MCF 10A (cell line): Measurements from ENCODE around the gene AK5. TPM values are rescaled to one million over a fixed set of nuclear protein-coding genes. Genes with fewer than 3 reads are reported as not detected.

ENCODE experiments used
- BruUV-seq: library from RNA; stranded (reverse); fragments of 400-500 nt; replicated peaks from 2 replicates; lab custom pipeline; 2021; lab: Mats Ljungman, UMichigan
- CTCF ChIA-PET: fragments of 300-600 bp; sonication (Branson Sonifier 250); formaldehyde crosslinking; extraction: SDS; loops from one replicate; lab custom pipeline; 2021; ENCODE audit warnings: antibody characterized with exemption, inconsistent platforms; lab: Yijun Ruan, JAX
- POLR2A ChIA-PET: fragments of 300-600, 350-650 bp; sonication (Branson Sonifier 250); formaldehyde crosslinking; extraction: SDS; loops from one replicate; lab custom pipeline; 2020; ENCODE audit warnings: antibody characterized with exemption, inconsistent platforms; lab: Yijun Ruan, JAX
- DNase-seq: peaks from one replicate; pipeline ENCODE4 v3.0.0-alpha.2; 2018; ENCODE audit not compliant: unreplicated experiment
- H3K27ac Mint-ChIP-seq: one replicate; pipeline ENCODE4 v1.8.0; 2022; ENCODE audit warnings: mild to moderate bottlenecking, low read depth, mixed read lengths; ENCODE audit not compliant: unreplicated experiment
- H3K27me3 Mint-ChIP-seq: one replicate; pipeline ENCODE4 v1.8.0; 2022; ENCODE audit warnings: mixed read lengths; ENCODE audit not compliant: insufficient read depth, unreplicated experiment
- H3K36me3 Mint-ChIP-seq: one replicate; pipeline ENCODE4 v1.8.0; 2022; ENCODE audit warnings: mild to moderate bottlenecking, moderate library complexity, mixed read lengths; ENCODE audit not compliant: insufficient read depth, unreplicated experiment
- H3K4me1 Mint-ChIP-seq: one replicate; pipeline ENCODE4 v1.8.0; 2022; ENCODE audit warnings: mixed read lengths; ENCODE audit not compliant: insufficient read depth, unreplicated experiment
- H3K4me3 Mint-ChIP-seq: one replicate; pipeline ENCODE4 v1.8.0; 2022; ENCODE audit warnings: mild to moderate bottlenecking, moderate library complexity, mixed read lengths; ENCODE audit not compliant: unreplicated experiment
- H3K9me3 Mint-ChIP-seq: one replicate; pipeline ENCODE4 v1.8.0; 2022; ENCODE audit warnings: mixed read lengths; ENCODE audit not compliant: unreplicated experiment
- intact Hi-C: fragments of 100-400 bp; cut with micrococcal nuclease; formaldehyde crosslinking; loops from 2 replicates; pipeline ENCODE4 v1.14.1; 2022
- total RNA-seq: library from RNA; stranded (reverse); gene quantifications from 2 replicates; pipeline ENCODE4 v1.2.3, GENCODE V29; 2022
- TF ChIP-seq, protein P1 (sequence below): fragments of 200-600 bp; IDR thresholded peaks from one replicate; pipeline ENCODE4 v1.8.0; 2022; ENCODE audit warnings: antibody characterized with exemption, mild to moderate bottlenecking; ENCODE audit not compliant: unreplicated experiment

The AK5 gene
- total RNA-seq, 1 experiment from 2014 or later = not detected

DNA sequence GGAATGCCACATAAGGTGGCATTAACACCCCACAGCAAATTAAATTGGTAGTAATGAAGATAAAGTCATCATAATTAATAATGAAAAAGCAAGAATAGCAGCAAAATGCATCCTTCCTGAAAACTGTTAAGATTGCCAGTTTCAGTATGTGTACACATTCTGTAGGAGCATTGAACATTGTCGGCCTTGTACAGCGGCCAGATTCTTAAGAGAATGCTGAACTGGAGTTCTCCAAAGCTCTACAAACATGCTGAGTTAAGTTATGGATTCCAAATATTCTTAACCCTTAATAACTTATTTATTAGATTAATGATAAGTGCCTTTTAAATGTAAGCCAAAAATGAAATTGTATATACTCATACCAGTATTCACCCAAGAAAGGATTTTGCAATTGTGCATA is 189.9 kb downstream of the AK5 start:
- CTCF ChIA-PET = no interaction called here
- H3K27ac Mint-ChIP-seq = no peak overlapping the region
- H3K27me3 Mint-ChIP-seq = no peaks in the 10 kb centered on the region
- no TSS peak for BruUV-seq
- TF ChIP-seq, protein P1, sequence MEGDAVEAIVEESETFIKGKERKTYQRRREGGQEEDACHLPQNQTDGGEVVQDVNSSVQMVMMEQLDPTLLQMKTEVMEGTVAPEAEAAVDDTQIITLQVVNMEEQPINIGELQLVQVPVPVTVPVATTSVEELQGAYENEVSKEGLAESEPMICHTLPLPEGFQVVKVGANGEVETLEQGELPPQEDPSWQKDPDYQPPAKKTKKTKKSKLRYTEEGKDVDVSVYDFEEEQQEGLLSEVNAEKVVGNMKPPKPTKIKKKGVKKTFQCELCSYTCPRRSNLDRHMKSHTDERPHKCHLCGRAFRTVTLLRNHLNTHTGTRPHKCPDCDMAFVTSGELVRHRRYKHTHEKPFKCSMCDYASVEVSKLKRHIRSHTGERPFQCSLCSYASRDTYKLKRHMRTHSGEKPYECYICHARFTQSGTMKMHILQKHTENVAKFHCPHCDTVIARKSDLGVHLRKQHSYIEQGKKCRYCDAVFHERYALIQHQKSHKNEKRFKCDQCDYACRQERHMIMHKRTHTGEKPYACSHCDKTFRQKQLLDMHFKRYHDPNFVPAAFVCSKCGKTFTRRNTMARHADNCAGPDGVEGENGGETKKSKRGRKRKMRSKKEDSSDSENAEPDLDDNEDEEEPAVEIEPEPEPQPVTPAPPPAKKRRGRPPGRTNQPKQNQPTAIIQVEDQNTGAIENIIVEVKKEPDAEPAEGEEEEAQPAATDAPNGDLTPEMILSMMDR = no peak
- no peaks in the 10 kb centered on the region for H3K36me3 Mint-ChIP-seq
- H3K4me3 Mint-ChIP-seq = no peak overlapping the region
- no peaks in the 10 kb centered on the region for H3K9me3 Mint-ChIP-seq
- intact Hi-C loops = no loop called here
- H3K4me1 Mint-ChIP-seq = peaks cover 14% of the 10 kb centered on the region
- no peak for DNase-seq
- POLR2A ChIA-PET = no interaction called here

DNA sequence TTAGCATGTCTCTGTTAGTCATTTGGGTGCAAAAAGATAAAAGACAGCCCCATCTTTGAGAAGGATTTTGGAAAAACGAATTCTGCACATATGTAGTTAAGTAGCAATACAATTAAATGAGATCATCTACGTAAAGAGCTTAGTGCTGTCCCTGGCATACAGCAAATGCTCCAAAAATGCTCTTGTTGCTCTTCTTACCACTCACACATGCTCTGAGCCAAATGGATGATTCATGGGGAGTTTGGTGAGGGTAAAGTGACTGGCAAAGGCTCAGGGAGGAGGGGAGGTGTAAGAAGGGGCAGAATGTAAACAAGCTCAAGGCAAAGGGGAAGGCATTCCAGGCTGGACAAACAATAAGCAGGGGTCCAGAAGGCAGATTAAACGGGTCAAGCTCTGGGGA is 191.9 kb downstream of the AK5 start:
- intact Hi-C loops = no loop called here
- ChIA-PET POLR2A (no interaction called here), CTCF (interaction anchor here (0.6 to 1.3 kb wide), 2 partner anchors 10 to 12 kb away, joined by 3 read pairs; no protein-coding TSS in a partner anchor)
- no peak overlapping the region for H3K4me3 Mint-ChIP-seq
- TF ChIP-seq, protein P1 = no peak
- no peaks in the 10 kb centered on the region for H3K27me3 Mint-ChIP-seq
- H3K36me3 Mint-ChIP-seq = no peaks in the 10 kb centered on the region
- BruUV-seq = no TSS peak
- peak overlapping the region; percentile 19 for H3K27ac Mint-ChIP-seq
- H3K4me1 Mint-ChIP-seq = peaks cover 14% of the 10 kb centered on the region
- peaks cover 6% of the 10 kb centered on the region for H3K9me3 Mint-ChIP-seq
- DNase-seq = peak; percentile 81

DNA sequence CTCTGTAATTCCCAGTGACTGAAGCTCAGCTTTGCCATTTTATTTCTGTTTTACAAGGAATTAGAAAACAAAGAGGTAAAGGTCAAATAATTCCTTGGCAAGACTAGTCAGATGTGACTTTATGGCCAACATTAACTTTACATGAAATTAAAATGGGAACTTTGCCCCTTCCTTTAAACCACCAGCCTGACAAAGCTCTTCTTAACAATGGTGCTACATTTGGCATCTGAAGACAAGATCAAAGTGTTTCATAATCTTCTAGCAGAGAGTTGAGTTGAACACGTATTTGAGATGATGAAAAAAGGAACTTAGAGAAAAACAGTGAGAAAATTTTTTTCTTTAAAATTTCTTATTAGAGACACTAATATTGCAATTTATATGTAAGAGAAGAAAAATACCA is 193.8 kb downstream of the AK5 start:
- TF ChIP-seq, protein P1 = no peak
- CTCF ChIA-PET = interaction anchor here (0.6 to 1.7 kb wide), 3 partner anchors 12 to 1894 kb away, joined by 3 to 4 read pairs (median 4); no protein-coding TSS in a partner anchor
- POLR2A ChIA-PET = no interaction called here
- Mint-ChIP-seq H3K4me3 (no peak overlapping the region), H3K27ac (no peak overlapping the region), H3K36me3 (no peaks in the 10 kb centered on the region), H3K9me3 (peaks cover 7% of the 10 kb centered on the region), H3K4me1 (peaks cover 14% of the 10 kb centered on the region), H3K27me3 (no peaks in the 10 kb centered on the region)
- no peak for DNase-seq
- BruUV-seq = no TSS peak
- intact Hi-C loops = no loop called here

DNA sequence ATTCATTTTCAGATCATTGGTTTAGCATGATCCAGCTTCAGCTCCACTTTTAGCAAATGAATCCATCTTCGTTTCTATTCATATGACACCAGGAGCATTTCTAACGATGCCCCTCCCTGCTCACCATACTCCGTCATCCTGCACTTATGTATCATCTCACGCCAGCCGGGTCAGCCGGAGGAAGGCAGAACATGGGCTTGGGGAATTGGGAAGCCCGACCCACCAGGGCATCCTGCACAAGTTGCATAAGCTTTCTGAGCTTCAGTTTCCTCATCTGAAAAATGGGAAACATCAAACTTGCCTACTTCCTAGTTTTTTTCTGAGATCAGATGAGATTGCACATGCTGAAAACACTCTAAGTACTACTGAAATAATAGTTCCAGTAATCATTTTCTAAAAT is 194.7 kb downstream of the AK5 start:
- intact Hi-C loops = no loop called here
- BruUV-seq = no TSS peak
- Mint-ChIP-seq H3K4me3 (no peak overlapping the region), H3K36me3 (no peaks in the 10 kb centered on the region), H3K27ac (no peak overlapping the region), H3K9me3 (peaks cover 7% of the 10 kb centered on the region), H3K27me3 (no peaks in the 10 kb centered on the region), H3K4me1 (peaks cover 14% of the 10 kb centered on the region)
- DNase-seq = no peak
- POLR2A ChIA-PET = interaction anchor here (0.6 kb wide), 1 partner anchor 62 kb away, joined by 3 read pairs; no protein-coding TSS in a partner anchor
- TF ChIP-seq, protein P1 = no peak
- CTCF ChIA-PET = no interaction called here
